GM12873 (cell line): ENCODE results near the gene SEC24A.

Experiments used
- CTCF ChIP-seq: IDR thresholded peaks from 2 replicates; pipeline ENCODE4 v1.5.1; 2012; ENCODE audit warnings: low read depth, mild to moderate bottlenecking, moderate library complexity, low read length, control low read depth; ENCODE audit not compliant: insufficient read depth; ENCODE audit errors: missing control alignments

Gene SEC24A

GRCh38 chr5:134610725-134611124 is 37.9 kb upstream of the SEC24A start:
- TF ChIP-seq CTCF = no peak

GRCh38 chr5:134611515-134611914 is 37.1 kb upstream of the SEC24A start:
- TF ChIP-seq CTCF = no peak

- TF ChIP-seq CTCF = no peak
Measured at GRCh38 chr5:134614450-134615085, 34.0 kb upstream of the SEC24A start.

GRCh38 chr5:134620634-134621033 is 28.0 kb upstream of the SEC24A start:
- no peak for TF ChIP-seq CTCF

- no peak for TF ChIP-seq CTCF
Measured at GRCh38 chr5:134625559-134625958, 23.0 kb upstream of the SEC24A start.

GRCh38 chr5:134626369-134627014 is 22.1 kb upstream of the SEC24A start:
- no peak for TF ChIP-seq CTCF

GRCh38 chr5:134634227-134634626 is 14.4 kb upstream of the SEC24A start:
- TF ChIP-seq CTCF = no peak
